WTC11 (cell line): ENCODE data around the gene IKBKE. TPM values are rescaled to one million over a fixed set of nuclear protein-coding genes. Genes with fewer than 3 reads are reported as not detected.

Source experiments
- ATAC-seq: fragments of 200-7000 bp; cut with Tn5 transposase; 2 replicates; pipeline ENCODE4 v1.10.0; 2021; ENCODE audit warnings: mild to moderate bottlenecking, moderate library complexity
- CTCF ChIA-PET: fragments of 300-600 bp; sonication (Branson Sonifier 250); formaldehyde crosslinking; loops from one replicate; lab custom pipeline; 2021; ENCODE audit warnings: antibody characterized with exemption; lab: Charles Lee
- POLR2A ChIA-PET: fragments of 350-600 bp; sonication (Branson Sonifier 250); formaldehyde crosslinking; loops from one replicate; lab custom pipeline; 2021; ENCODE audit warnings: antibody characterized with exemption; lab: Charles Lee
- DNase-seq: peaks from one replicate; pipeline ENCODE4 v3.0.0; 2021; ENCODE audit warnings: low spot score
- H3K27ac Mint-ChIP-seq: 2 replicates; pipeline ENCODE4 v1.8.0; 2021; ENCODE audit warnings: mixed read lengths
- H3K27me3 Mint-ChIP-seq: 2 replicates; pipeline ENCODE4 v1.8.0; 2021; ENCODE audit warnings: low read depth, mild to moderate bottlenecking, moderate library complexity, mixed read lengths
- H3K36me3 Mint-ChIP-seq: 2 replicates; pipeline ENCODE4 v1.8.0; 2021; ENCODE audit warnings: mixed read lengths
- H3K4me1 Mint-ChIP-seq: 2 replicates; pipeline ENCODE4 v1.8.0; 2022; ENCODE audit warnings: mixed read lengths
- H3K4me3 Mint-ChIP-seq: 2 replicates; pipeline ENCODE4 v1.8.0; 2021; ENCODE audit warnings: mild to moderate bottlenecking, moderate library complexity, mixed read lengths
- H3K9me3 Mint-ChIP-seq: 2 replicates; pipeline ENCODE4 v1.8.0; 2021; ENCODE audit warnings: mixed read lengths
- ATF1 ChIP-seq: sonication (generic); formaldehyde crosslinking; IDR thresholded peaks from 2 replicates; pipeline ENCODE4 v1.8.1; 2023; ENCODE audit warnings: mild to moderate bottlenecking, moderate library complexity, missing genetic modification reagents
- CBFB ChIP-seq: sonication (generic); formaldehyde crosslinking; IDR thresholded peaks from 2 replicates; pipeline ENCODE4 v1.8.1; 2022; ENCODE audit warnings: mild to moderate bottlenecking, low read depth, missing genetic modification reagents
- ELF4 ChIP-seq: sonication (generic); formaldehyde crosslinking; IDR thresholded peaks from 2 replicates; pipeline ENCODE4 v1.8.1; 2022; ENCODE audit warnings: low read depth, mild to moderate bottlenecking, moderate library complexity, missing genetic modification reagents
- EMX1 ChIP-seq: fragments of 250-450 bp; sonication (Bioruptor Pico); IDR thresholded peaks from 2 replicates; pipeline ENCODE4 v1.8.0; 2021; ENCODE audit warnings: mild to moderate bottlenecking
- ESRRA ChIP-seq: sonication (generic); formaldehyde crosslinking; IDR thresholded peaks from 2 replicates; pipeline ENCODE4 v1.8.1; 2022; ENCODE audit warnings: mild to moderate bottlenecking, missing genetic modification reagents, borderline replicate concordance
- FOXP1 ChIP-seq: sonication (generic); formaldehyde crosslinking; IDR thresholded peaks from 2 replicates; pipeline ENCODE4 v1.8.0; 2022; ENCODE audit warnings: missing genetic modification reagents, mild to moderate bottlenecking, moderate library complexity, borderline replicate concordance
- GTF2I ChIP-seq: fragments of 250-450 bp; sonication (Bioruptor Pico); conservative IDR thresholded peaks from 2 replicates; pipeline ENCODE4 v1.4.0; 2021; ENCODE audit warnings: mild to moderate bottlenecking
- HMGA2 ChIP-seq: fragments of 250-450 bp; sonication (Bioruptor Pico); IDR thresholded peaks from 2 replicates; pipeline ENCODE4 v1.4.0; 2021; ENCODE audit warnings: mild to moderate bottlenecking, moderate library complexity
- KAT7 ChIP-seq: sonication (generic); formaldehyde crosslinking; IDR thresholded peaks from 2 replicates; pipeline ENCODE4 v1.8.1; 2023; ENCODE audit warnings: missing genetic modification reagents, mild to moderate bottlenecking, borderline replicate concordance
- MXD4 ChIP-seq: fragments of 250-450 bp; sonication (Bioruptor Pico); IDR thresholded peaks from 2 replicates; pipeline ENCODE4 v1.8.0; 2021; ENCODE audit warnings: mild to moderate bottlenecking, moderate library complexity, borderline replicate concordance
- NFE2L1 ChIP-seq: sonication (generic); formaldehyde crosslinking; IDR thresholded peaks from 2 replicates; pipeline ENCODE4 v1.8.1; 2023; ENCODE audit warnings: missing genetic modification reagents
- NR3C1 ChIP-seq: sonication (generic); formaldehyde crosslinking; conservative IDR thresholded peaks from 2 replicates; pipeline ENCODE4 v1.8.1; 2023; ENCODE audit warnings: low read depth, mild to moderate bottlenecking, missing genetic modification reagents
- SMAD4 ChIP-seq: sonication (generic); formaldehyde crosslinking; IDR thresholded peaks from 2 replicates; pipeline ENCODE4 v1.8.0; 2022; ENCODE audit warnings: mild to moderate bottlenecking, missing genetic modification reagents
- STAT6 ChIP-seq: sonication (generic); formaldehyde crosslinking; conservative IDR thresholded peaks from 2 replicates; pipeline ENCODE4 v1.8.1; 2023; ENCODE audit warnings: mild to moderate bottlenecking, low read depth, missing genetic modification reagents, moderate library complexity
- ZBTB21 ChIP-seq: sonication (generic); formaldehyde crosslinking; IDR thresholded peaks from 2 replicates; pipeline ENCODE4 v1.8.1; 2023; ENCODE audit warnings: mild to moderate bottlenecking, missing genetic modification reagents, borderline replicate concordance
- ZNF281 ChIP-seq: sonication (generic); formaldehyde crosslinking; IDR thresholded peaks from 2 replicates; pipeline ENCODE4 v1.8.0; 2023; ENCODE audit warnings: mild to moderate bottlenecking, missing genetic modification reagents
- total RNA-seq: library from RNA; stranded (reverse); gene quantifications from 3 replicates; pipeline ENCODE4 v1.2.3, GENCODE V29; 2021
- TF ChIP-seq, protein P1 (sequence below): fragments of 250-450 bp; sonication (Bioruptor Pico); conservative IDR thresholded peaks from 2 replicates; pipeline ENCODE4 v1.9.0; 2021; ENCODE audit warnings: mild to moderate bottlenecking
- TF ChIP-seq, protein P2 (sequence below): sonication (generic); formaldehyde crosslinking; IDR thresholded peaks from 2 replicates; pipeline ENCODE4 v1.8.0; 2022; ENCODE audit warnings: missing genetic modification reagents
- TF ChIP-seq, protein P3 (sequence below): sonication (generic); formaldehyde crosslinking; IDR thresholded peaks from 2 replicates; pipeline ENCODE4 v1.8.0; 2022; ENCODE audit warnings: mild to moderate bottlenecking, missing genetic modification reagents
- TF ChIP-seq, protein P4 (sequence below): fragments of 200-600 bp; IDR thresholded peaks from 2 replicates; pipeline ENCODE4 v1.8.0; 2022; ENCODE audit warnings: antibody characterized with exemption

IKBKE gene
- total RNA-seq, 1 experiment from 2014 or later: 8.1 TPM

- TF ChIP-seq ELF4 (CRISPR knock-in tag): no peak
- TF ChIP-seq GTF2I (CRISPR knock-in tag): no peak
- no peak for TF ChIP-seq NR3C1 (CRISPR knock-in tag)
- no peak for TF ChIP-seq EMX1 (CRISPR knock-in tag)
- TF ChIP-seq MXD4: no peak
- no peak for TF ChIP-seq KAT7 (CRISPR knock-in tag)
- no peak for TF ChIP-seq ESRRA (CRISPR knock-in tag)
Observed at GRCh38 chr1:206498685-206499084, 28.4 kb downstream of the IKBKE start (continued).

GRCh38 chr1:206500046-206500445 lies 29.8 kb downstream of the IKBKE start:
- Mint-ChIP-seq H3K4me1 (peaks cover 11% of the 10 kb centered on the region; the same call in 1 of the 2 replicates), H3K9me3 (no peaks in the 10 kb centered on the region), H3K36me3 (no peaks in the 10 kb centered on the region), H3K27ac (no peak overlapping the region), H3K27me3 (peaks cover 18% of the 10 kb centered on the region), H3K4me3 (no peak overlapping the region)
- TF ChIP-seq, protein P1, sequence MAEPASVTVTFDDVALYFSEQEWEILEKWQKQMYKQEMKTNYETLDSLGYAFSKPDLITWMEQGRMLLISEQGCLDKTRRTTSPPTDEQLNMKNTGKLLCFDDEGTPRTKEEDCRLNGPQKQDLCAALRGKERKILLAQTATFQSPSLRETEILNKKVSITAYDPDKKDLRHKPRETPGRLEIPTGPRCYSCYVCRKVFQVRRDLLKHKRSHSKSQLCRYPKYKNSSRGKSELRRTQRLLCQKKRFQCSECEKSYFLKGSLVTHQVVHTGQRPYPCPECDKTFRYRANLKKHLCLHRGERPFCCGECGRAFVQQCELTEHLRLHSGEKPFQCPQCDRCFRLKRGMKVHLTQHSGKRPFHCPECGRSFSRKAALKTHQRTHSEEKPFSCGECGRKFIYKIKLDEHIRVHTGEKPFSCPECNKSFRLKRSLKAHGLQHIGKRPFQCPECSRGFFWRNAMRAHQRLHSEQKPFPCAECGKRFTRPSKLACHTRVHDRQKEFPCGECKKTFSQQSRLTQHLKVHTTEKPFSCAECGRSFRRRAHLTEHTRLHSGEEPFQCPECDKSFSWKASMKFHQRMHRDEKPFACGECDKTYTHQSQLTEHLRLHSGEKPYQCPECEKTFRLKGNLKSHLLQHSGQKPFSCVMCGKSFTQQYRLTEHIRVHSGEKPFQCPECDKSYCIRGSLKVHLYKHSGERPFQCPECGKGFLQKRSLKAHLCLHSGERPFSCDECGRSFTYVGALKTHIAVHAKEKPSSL (CRISPR knock-in tag): no peak
- TF ChIP-seq, protein P2, sequence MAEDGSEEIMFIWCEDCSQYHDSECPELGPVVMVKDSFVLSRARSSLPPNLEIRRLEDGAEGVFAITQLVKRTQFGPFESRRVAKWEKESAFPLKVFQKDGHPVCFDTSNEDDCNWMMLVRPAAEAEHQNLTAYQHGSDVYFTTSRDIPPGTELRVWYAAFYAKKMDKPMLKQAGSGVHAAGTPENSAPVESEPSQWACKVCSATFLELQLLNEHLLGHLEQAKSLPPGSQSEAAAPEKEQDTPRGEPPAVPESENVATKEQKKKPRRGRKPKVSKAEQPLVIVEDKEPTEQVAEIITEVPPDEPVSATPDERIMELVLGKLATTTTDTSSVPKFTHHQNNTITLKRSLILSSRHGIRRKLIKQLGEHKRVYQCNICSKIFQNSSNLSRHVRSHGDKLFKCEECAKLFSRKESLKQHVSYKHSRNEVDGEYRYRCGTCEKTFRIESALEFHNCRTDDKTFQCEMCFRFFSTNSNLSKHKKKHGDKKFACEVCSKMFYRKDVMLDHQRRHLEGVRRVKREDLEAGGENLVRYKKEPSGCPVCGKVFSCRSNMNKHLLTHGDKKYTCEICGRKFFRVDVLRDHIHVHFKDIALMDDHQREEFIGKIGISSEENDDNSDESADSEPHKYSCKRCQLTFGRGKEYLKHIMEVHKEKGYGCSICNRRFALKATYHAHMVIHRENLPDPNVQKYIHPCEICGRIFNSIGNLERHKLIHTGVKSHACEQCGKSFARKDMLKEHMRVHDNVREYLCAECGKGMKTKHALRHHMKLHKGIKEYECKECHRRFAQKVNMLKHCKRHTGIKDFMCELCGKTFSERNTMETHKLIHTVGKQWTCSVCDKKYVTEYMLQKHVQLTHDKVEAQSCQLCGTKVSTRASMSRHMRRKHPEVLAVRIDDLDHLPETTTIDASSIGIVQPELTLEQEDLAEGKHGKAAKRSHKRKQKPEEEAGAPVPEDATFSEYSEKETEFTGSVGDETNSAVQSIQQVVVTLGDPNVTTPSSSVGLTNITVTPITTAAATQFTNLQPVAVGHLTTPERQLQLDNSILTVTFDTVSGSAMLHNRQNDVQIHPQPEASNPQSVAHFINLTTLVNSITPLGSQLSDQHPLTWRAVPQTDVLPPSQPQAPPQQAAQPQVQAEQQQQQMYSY (CRISPR knock-in tag): no peak
- DNase-seq: no peak
- CTCF ChIA-PET: interaction anchor here (0.8 to 4.7 kb wide), 4 partner anchors 10 to 164 kb away, joined by 3 to 30 read pairs (median 6); partner anchors contain the start of gene EIF2D
- no peak for ATAC-seq
- POLR2A ChIA-PET: no interaction called here

- TF ChIP-seq SMAD4 (CRISPR knock-in tag) (no peak), ZBTB21 (no peak), NFE2L1 (no peak), STAT6 (CRISPR knock-in tag) (no peak), ATF1 (CRISPR knock-in tag) (no peak), ZNF281 (no peak), FOXP1 (CRISPR knock-in tag) (no peak), HMGA2 (no peak), CBFB (CRISPR knock-in tag) (no peak), MXD4 (no peak)
- TF ChIP-seq, protein P3, sequence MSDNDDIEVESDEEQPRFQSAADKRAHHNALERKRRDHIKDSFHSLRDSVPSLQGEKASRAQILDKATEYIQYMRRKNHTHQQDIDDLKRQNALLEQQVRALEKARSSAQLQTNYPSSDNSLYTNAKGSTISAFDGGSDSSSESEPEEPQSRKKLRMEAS (CRISPR knock-in tag): no peak
- TF ChIP-seq, protein P4, sequence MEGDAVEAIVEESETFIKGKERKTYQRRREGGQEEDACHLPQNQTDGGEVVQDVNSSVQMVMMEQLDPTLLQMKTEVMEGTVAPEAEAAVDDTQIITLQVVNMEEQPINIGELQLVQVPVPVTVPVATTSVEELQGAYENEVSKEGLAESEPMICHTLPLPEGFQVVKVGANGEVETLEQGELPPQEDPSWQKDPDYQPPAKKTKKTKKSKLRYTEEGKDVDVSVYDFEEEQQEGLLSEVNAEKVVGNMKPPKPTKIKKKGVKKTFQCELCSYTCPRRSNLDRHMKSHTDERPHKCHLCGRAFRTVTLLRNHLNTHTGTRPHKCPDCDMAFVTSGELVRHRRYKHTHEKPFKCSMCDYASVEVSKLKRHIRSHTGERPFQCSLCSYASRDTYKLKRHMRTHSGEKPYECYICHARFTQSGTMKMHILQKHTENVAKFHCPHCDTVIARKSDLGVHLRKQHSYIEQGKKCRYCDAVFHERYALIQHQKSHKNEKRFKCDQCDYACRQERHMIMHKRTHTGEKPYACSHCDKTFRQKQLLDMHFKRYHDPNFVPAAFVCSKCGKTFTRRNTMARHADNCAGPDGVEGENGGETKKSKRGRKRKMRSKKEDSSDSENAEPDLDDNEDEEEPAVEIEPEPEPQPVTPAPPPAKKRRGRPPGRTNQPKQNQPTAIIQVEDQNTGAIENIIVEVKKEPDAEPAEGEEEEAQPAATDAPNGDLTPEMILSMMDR: no peak
- H3K9me3 Mint-ChIP-seq: no peaks in the 10 kb centered on the region
- H3K4me3 Mint-ChIP-seq: no peak overlapping the region
- ChIA-PET CTCF (interaction anchor here (0.6 to 4.7 kb wide), 4 partner anchors 12 to 82 kb away, joined by 3 to 30 read pairs (median 6); no protein-coding TSS in a partner anchor), POLR2A (no interaction called here)
- peaks cover 15% of the 10 kb centered on the region; the same call in 1 of the 2 replicates for H3K4me1 Mint-ChIP-seq
- H3K36me3 Mint-ChIP-seq: no peaks in the 10 kb centered on the region
- H3K27ac Mint-ChIP-seq: no peak overlapping the region
- peaks cover 37% of the 10 kb centered on the region for H3K27me3 Mint-ChIP-seq
- DNase-seq (no peak), ATAC-seq (no peak)
Observed at GRCh38 chr1:206501881-206502280, 31.6 kb downstream of the IKBKE start.
